Measurements from ENCODE around the gene TMX4.

DNA sequence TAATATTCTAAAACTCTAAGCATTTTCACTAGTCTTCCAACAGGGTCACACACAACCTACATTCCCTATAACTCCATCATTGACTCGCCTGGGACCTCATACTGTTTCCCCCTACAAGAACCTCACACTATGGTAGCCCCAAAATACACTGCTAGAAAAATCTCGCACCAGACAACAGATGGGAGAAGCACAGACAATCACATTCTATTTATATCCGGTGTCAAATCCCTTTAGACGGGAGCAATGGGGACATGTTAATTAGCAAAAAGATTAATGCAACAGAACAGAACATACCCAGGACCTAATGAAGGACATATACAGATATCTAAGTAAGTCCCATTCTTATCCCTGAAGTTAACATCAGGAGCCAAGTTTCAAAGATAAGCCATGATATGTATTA lies 33.6 kb downstream of the TMX4 start:
- TF ChIP-seq, protein P1, sequence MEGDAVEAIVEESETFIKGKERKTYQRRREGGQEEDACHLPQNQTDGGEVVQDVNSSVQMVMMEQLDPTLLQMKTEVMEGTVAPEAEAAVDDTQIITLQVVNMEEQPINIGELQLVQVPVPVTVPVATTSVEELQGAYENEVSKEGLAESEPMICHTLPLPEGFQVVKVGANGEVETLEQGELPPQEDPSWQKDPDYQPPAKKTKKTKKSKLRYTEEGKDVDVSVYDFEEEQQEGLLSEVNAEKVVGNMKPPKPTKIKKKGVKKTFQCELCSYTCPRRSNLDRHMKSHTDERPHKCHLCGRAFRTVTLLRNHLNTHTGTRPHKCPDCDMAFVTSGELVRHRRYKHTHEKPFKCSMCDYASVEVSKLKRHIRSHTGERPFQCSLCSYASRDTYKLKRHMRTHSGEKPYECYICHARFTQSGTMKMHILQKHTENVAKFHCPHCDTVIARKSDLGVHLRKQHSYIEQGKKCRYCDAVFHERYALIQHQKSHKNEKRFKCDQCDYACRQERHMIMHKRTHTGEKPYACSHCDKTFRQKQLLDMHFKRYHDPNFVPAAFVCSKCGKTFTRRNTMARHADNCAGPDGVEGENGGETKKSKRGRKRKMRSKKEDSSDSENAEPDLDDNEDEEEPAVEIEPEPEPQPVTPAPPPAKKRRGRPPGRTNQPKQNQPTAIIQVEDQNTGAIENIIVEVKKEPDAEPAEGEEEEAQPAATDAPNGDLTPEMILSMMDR (IDR thresholded peaks at IDR 0.05) = no peak
- no peak for TF ChIP-seq POLR2A (IDR thresholded peaks at IDR 0.05)
